K562 (cell line): ENCODE measurements around the gene HSD17B12. TPM values are rescaled to one million over a fixed set of nuclear protein-coding genes. Genes with fewer than 3 reads are reported as not detected.

Experiments
- ATAC-seq: fragments of 200-7000 bp; cut with Tn5 transposase; 3 replicates; pipeline ENCODE4 v1.9.1; 2020; ENCODE audit warnings: moderate library complexity
- BruUV-seq: library from RNA; stranded (reverse); fragments of 400-500 nt; replicated peaks from 2 replicates; lab custom pipeline; 2021; lab: Mats Ljungman, UMichigan
- CTCF ChIA-PET: fragments of 300-600 bp; formaldehyde crosslinking; extraction: SDS; loops from one replicate; lab custom pipeline; 2021; ENCODE audit warnings: low intra/inter-chr PET ratio; lab: Yijun Ruan, JAX
- POLR2A ChIA-PET: fragments of 300-600, 350-650 bp; sonication (Branson Sonifier 250); formaldehyde crosslinking; extraction: SDS; loops from one replicate; lab custom pipeline; 2021; ENCODE audit warnings: antibody characterized with exemption, inconsistent platforms; lab: Yijun Ruan, JAX
- DNase-seq, 4 experiments: peaks; one replicate each; pipeline versions ENCODE4 v3.0.0 to v3.0.0-alpha.2; 2011 to 2018; ENCODE audit warnings: low spot score in 3 of 4, mixed read lengths in 3 of 4; ENCODE audit errors: extremely low read depth in 1 of 4
- FAIRE-seq: peaks from 2 replicates; lab custom pipeline; 2011; peaks lifted over from hg19 to GRCh38; lab: Jason Lieb, UNC
- H2AFZ ChIP-seq: 2 replicates; pipeline ENCODE4 v1.6.0; 2011; ENCODE audit warnings: low read depth, low read length, control low read depth, inconsistent platforms
- H3K27ac ChIP-seq: fragments of 200-600 bp; 3 replicates; pipeline ENCODE4 v1.8.0; 2011; ENCODE audit warnings: low read depth, mild to moderate bottlenecking, control low read depth, inconsistent platforms, low read length, moderate library complexity, mixed read lengths; ENCODE audit errors: extremely low read depth
- H3K27me3 ChIP-seq, 2 experiments: fragments of 300-600 bp in 1 of 2; 2 replicates in 1 of 2; 3 replicates in 1 of 2; pipeline versions ENCODE4 v1.6.0 to v1.8.0; 2011; ENCODE audit warnings: inconsistent platforms in 2 of 2, low read length in 2 of 2, mild to moderate bottlenecking in 1 of 2, mixed read lengths in 1 of 2, moderate library complexity in 1 of 2; ENCODE audit not compliant: control insufficient read depth in 2 of 2, insufficient read depth in 2 of 2
- H3K36me3 ChIP-seq: fragments of 300-600 bp; 3 replicates; pipeline ENCODE4 v1.8.0; 2011; ENCODE audit warnings: mild to moderate bottlenecking, low read length, inconsistent platforms; ENCODE audit not compliant: control insufficient read depth, insufficient read depth
- H3K4me1 ChIP-seq, 2 experiments: fragments of 200-600 bp in 1 of 2; replicated peaks in 1 of 2; 2 replicates in 1 of 2; 3 replicates in 1 of 2; pipeline versions ENCODE4 v1.5.1 to v1.8.0; 2011; ENCODE audit warnings: inconsistent platforms in 2 of 2, low read length in 2 of 2, mild to moderate bottlenecking in 1 of 2, mixed read lengths in 1 of 2, moderate library complexity in 1 of 2; ENCODE audit not compliant: control insufficient read depth in 2 of 2, insufficient read depth in 2 of 2
- H3K4me2 ChIP-seq: 2 replicates; pipeline ENCODE4 v1.6.1; 2011; ENCODE audit warnings: low read length, control low read depth, inconsistent platforms, mixed read lengths; ENCODE audit not compliant: insufficient read depth
- H3K4me3 ChIP-seq: fragments of 200-600 bp; sonication (generic), shearing (Covaris generic); 2 replicates; pipeline ENCODE4 v1.5.1; 2016; ENCODE audit warnings: control low read depth, inconsistent platforms
- H3K79me2 ChIP-seq: fragments of 200-600 bp; 3 replicates; pipeline ENCODE4 v1.8.0; 2011; ENCODE audit warnings: low read length, inconsistent platforms; ENCODE audit not compliant: control insufficient read depth, insufficient read depth
- H3K9ac ChIP-seq, 2 experiments: 2 replicates each; pipeline versions ENCODE4 v1.6.0 to v1.6.1; 2011; ENCODE audit warnings: low read depth in 2 of 2, low read length in 2 of 2, control low read depth in 1 of 2, inconsistent platforms in 1 of 2, mild to moderate bottlenecking in 1 of 2, mixed read lengths in 1 of 2; ENCODE audit not compliant: insufficient read depth in 1 of 2
- H3K9me1 ChIP-seq: one replicate; pipeline ENCODE4 v1.6.0; 2011; ENCODE audit warnings: inconsistent platforms, mild to moderate bottlenecking, low read length, moderate library complexity; ENCODE audit not compliant: control insufficient read depth, insufficient read depth
- H3K9me3 ChIP-seq: replicated peaks from 2 replicates; pipeline ENCODE4 v1.5.1; 2011; ENCODE audit warnings: low read depth, low read length, inconsistent platforms; ENCODE audit not compliant: control insufficient read depth, insufficient read depth
- H4K20me1 ChIP-seq: replicated peaks from 2 replicates; pipeline ENCODE4 v1.6.1; 2011; ENCODE audit warnings: low read length, inconsistent platforms, mixed read lengths; ENCODE audit not compliant: control insufficient read depth, insufficient read depth
- AFF4 ChIP-seq: sonication (generic); formaldehyde crosslinking; IDR thresholded peaks from 2 replicates; pipeline ENCODE4 v1.8.0; 2023; ENCODE audit warnings: mild to moderate bottlenecking, missing genetic modification reagents
- BRCA1 ChIP-seq, 2 experiments: fragments of 450-650 bp in 1 of 2; sonication (generic) in 1 of 2; formaldehyde crosslinking in 1 of 2; IDR thresholded peaks; 2 replicates each; pipeline versions ENCODE4 v1.5.0 to v1.6.1; 2017 to 2020; ENCODE audit warnings: mild to moderate bottlenecking in 1 of 2, missing genetic modification reagents in 1 of 2
- CEBPB ChIP-seq: fragments of 450-650 bp; IDR thresholded peaks from 2 replicates; pipeline ENCODE4 v1.6.1; 2016; ENCODE audit warnings: missing genetic modification characterization, missing compliant biosample characterization
- HNRNPUL1 ChIP-seq: fragments of 200-400 bp; formaldehyde crosslinking; IDR thresholded peaks from 2 replicates; pipeline ENCODE4 v1.6.1; 2017; ENCODE audit warnings: low read length
- KLF1 ChIP-seq: fragments of 450-650 bp; IDR thresholded peaks from 2 replicates; pipeline ENCODE4 v1.6.1; 2016; ENCODE audit warnings: missing genetic modification characterization, missing compliant biosample characterization
- MTA1 ChIP-seq: fragments of 450-650 bp; IDR thresholded peaks from 2 replicates; pipeline ENCODE4 v1.6.1; 2017; ENCODE audit warnings: borderline replicate concordance
- MYNN ChIP-seq, 2 experiments: sonication (generic); formaldehyde crosslinking in 1 of 2; IDR thresholded peaks; 2 replicates each; pipeline versions ENCODE4 v1.5.0 to v1.6.1; 2016 to 2020; ENCODE audit warnings: antibody characterized with exemption in 1 of 2, missing genetic modification reagents in 1 of 2
- NR0B1 ChIP-seq: fragments of 450-650 bp; IDR thresholded peaks from one replicate; pipeline ENCODE4 v1.6.1; 2018; ENCODE audit warnings: mild to moderate bottlenecking, moderate library complexity; ENCODE audit not compliant: partially characterized antibody
- POLR3A ChIP-seq: IDR thresholded peaks from 2 replicates; pipeline ENCODE4 v1.6.1; 2011; ENCODE audit warnings: borderline replicate concordance, mild to moderate bottlenecking, moderate library complexity; ENCODE audit not compliant: insufficient read length, insufficient read depth; ENCODE audit errors: extremely low read depth
- RHOXF2B ChIP-seq: fragments of 250-450 bp; sonication (Bioruptor Pico); conservative IDR thresholded peaks from 2 replicates; pipeline ENCODE4 v1.5.1; 2021
- SRSF1 ChIP-seq: fragments of 200-400 bp; formaldehyde crosslinking; IDR thresholded peaks from 2 replicates; pipeline ENCODE4 v1.6.1; 2017; ENCODE audit warnings: mild to moderate bottlenecking, low read depth, low read length, moderate library complexity
- TBP ChIP-seq: optimal IDR thresholded peaks from 2 replicates; pipeline ENCODE3; 2011; ENCODE audit warnings: low read depth, low read length, improper control_type of control experiment
- TFE3 ChIP-seq: fragments of 450-650 bp; formaldehyde crosslinking; IDR thresholded peaks from 2 replicates; pipeline ENCODE4 v1.4.0; 2020; ENCODE audit warnings: mild to moderate bottlenecking, mixed read lengths
- ZNF354B ChIP-seq: fragments of 250-450 bp; sonication (Bioruptor Pico); IDR thresholded peaks from 2 replicates; pipeline ENCODE4 v1.4.0; 2020
- ZNF764 ChIP-seq: fragments of 250-450 bp; sonication (Bioruptor Pico); IDR thresholded peaks from 2 replicates; pipeline ENCODE4 v1.4.0; 2020; ENCODE audit warnings: low read depth, mild to moderate bottlenecking, moderate library complexity
- WGBS: fragments of 100-300 bp; shearing (Covaris generic); methylation state at CpG from one replicate; pipeline ENCODE4 v1.1.6; 2016; ENCODE audit warnings: low coverage, mixed read lengths; ENCODE audit not compliant: insufficient coverage; ENCODE audit errors: missing lambda C conversion rate; 5-methylcytosine and 5-hydroxymethylcytosine counted together
- in situ Hi-C: fragments of 300-500 bp; cut with MboI; formaldehyde crosslinking; loops from 4 replicates; pipeline ENCODE4 v1.15.0; 2018; ENCODE audit warnings: inconsistent platforms, mixed read lengths
- intact Hi-C: fragments of 100-400 bp; cut with micrococcal nuclease; formaldehyde crosslinking; loops from 2 replicates; pipeline ENCODE4 v1.14.2; 2022
- polyA plus RNA-seq, 8 experiments: library from polyadenylated mRNA; depleted of rRNA in 4 of 8; stranded (reverse) in 5 of 8; unstranded in 3 of 8; fragments of >200 nt; fragmentation: Nextera tagmentation in 2 of 8; fragmentation: Illumina TruSeq in 1 of 8; extraction: Ambion mirVana in 2 of 8; extraction: Trizol in 1 of 8; gene quantifications; 2 replicates each; pipeline versions ENCODE4 v1.2.1 to v1.2.3, GENCODE V29; 2011 to 2014; ENCODE audit warnings: inconsistent platforms in 1 of 8, missing spikeins in 1 of 8
- total RNA-seq, 7 experiments: library from RNA; depleted of rRNA in 6 of 7; stranded (reverse); fragments of >200 nt in 6 of 7; fragmentation: Illumina TruSeq in 2 of 7; extraction: Trizol in 2 of 7; gene quantifications; 2 replicates each; pipeline versions ENCODE4 v1.2.1 to v1.2.3, GENCODE V29; 2011 to 2021; ENCODE audit warnings: low replicate concordance in 1 of 7

Gene HSD17B12
- total and polyA plus RNA-seq, 9 of the 15 experiments (the other 6 are each of a cell fraction or from before 2014, with no cell fraction given) = 9.1 to 34.5 (median 23.3) TPM

GRCh38 chr11:43874078-43874477 lies 193.5 kb downstream of the HSD17B12 start (continued):
- no peak for TF ChIP-seq AFF4
- TF ChIP-seq BRCA1 (IDR thresholded peaks at IDR 0.05) = no peak
- TF ChIP-seq BRCA1 (CRISPR knock-in tag; IDR thresholded peaks at IDR 0.05) = no peak
- no peak for TF ChIP-seq RHOXF2B
- no peak for TF ChIP-seq POLR3A
- no peak for TF ChIP-seq MYNN (IDR thresholded peaks at IDR 0.05)
- TF ChIP-seq MYNN (CRISPR knock-in tag; IDR thresholded peaks at IDR 0.05) = no peak

- H3K4me1 ChIP-seq = peaks cover 0 to under 1% of the 10 kb centered on the region in 2 experiments; a peak in 3 of 5 replicates
- ChIA-PET POLR2A (interaction anchor here (1.0 kb wide), 1 partner anchor 11 kb away, joined by 4 read pairs; no protein-coding TSS in a partner anchor), CTCF (no interaction called here)
- no peak overlapping the region for H3K27ac ChIP-seq
- no peak for DNase-seq
- intact Hi-C loops = no loop called here
- no peak for TF ChIP-seq SRSF1
- TF ChIP-seq KLF1 (tag) = no peak
- no peak for TF ChIP-seq MTA1
- no peak for TF ChIP-seq HNRNPUL1
- no peak for TF ChIP-seq TBP
- TF ChIP-seq CEBPB (tag) = no peak
- TF ChIP-seq NR0B1 = no peak
- no peak for TF ChIP-seq TFE3 (CRISPR knock-in tag)
- TF ChIP-seq ZNF764 (CRISPR knock-in tag) = no peak
- TF ChIP-seq ZNF354B (CRISPR knock-in tag) = no peak
- peaks cover 8 to 10% of the 10 kb centered on the region in 2 experiments for H3K27me3 ChIP-seq
- no peaks in the 10 kb centered on the region; the same call in 1 of the 2 replicates for H3K9me3 ChIP-seq
- H3K9ac ChIP-seq = no peak overlapping the region
- no peaks in the 10 kb centered on the region for H4K20me1 ChIP-seq
- no peak overlapping the region for H2AFZ ChIP-seq
- in situ Hi-C loops = no loop called here
- no peak overlapping the region for H3K4me3 ChIP-seq
- H3K9me1 ChIP-seq = no peaks in the 10 kb centered on the region
- 0% methylated on average over 1 of the region's 1 CpG for WGBS
- H3K4me2 ChIP-seq = no peak overlapping the region
- FAIRE-seq = no peak
- H3K36me3 ChIP-seq = no peaks in the 10 kb centered on the region
- no TSS peak for BruUV-seq
- H3K79me2 ChIP-seq = no peaks in the 10 kb centered on the region
- no peak for ATAC-seq
Observed at GRCh38 chr11:43874738-43875137, 194.2 kb downstream of the HSD17B12 start.
